H1 (cell line): Measurements from ENCODE around the gene PCDHB5.
"Not testable (repeated sequence)": the region's sequence is repeated elsewhere in the genome, so short reads cannot be mapped to it uniquely, and the experiment has no call there.

Source experiments
- BACH1 ChIP-seq: IDR thresholded peaks from 2 replicates; pipeline ENCODE4 v1.6.1; 2012; ENCODE audit warnings: low read length, improper control_type of control experiment
- CBX8 ChIP-seq: fragments of 300-800, 300-1000 bp; sonication (generic); IDR thresholded peaks from 2 replicates; pipeline ENCODE4 v1.7.1; 2016; ENCODE audit warnings: low read depth, low read length, borderline replicate concordance
- CTCF ChIP-seq, 3 experiments: IDR thresholded peaks; 1 replicate in 2 of 3; 2 replicates in 1 of 3; pipeline versions ENCODE4 v1.5.1 to v1.6.1; 2011; ENCODE audit warnings: low read length in 3 of 3, mild to moderate bottlenecking in 3 of 3, inconsistent platforms in 2 of 3, low read depth in 1 of 3, moderate library complexity in 1 of 3; ENCODE audit not compliant: insufficient read depth in 1 of 3; ENCODE audit errors: control extremely low read depth in 1 of 3
- EP300 ChIP-seq, 2 experiments: IDR thresholded peaks; 1 replicate in 1 of 2; 2 replicates in 1 of 2; pipeline ENCODE4 v1.6.1; 2011 to 2012; ENCODE audit warnings: low read depth in 2 of 2, low read length in 2 of 2, mild to moderate bottlenecking in 2 of 2, borderline replicate concordance in 1 of 2, inconsistent platforms in 1 of 2, moderate library complexity in 1 of 2
- HDAC6 ChIP-seq: IDR thresholded peaks from one replicate; pipeline ENCODE4 v1.7.1; 2012; ENCODE audit warnings: low read depth, mild to moderate bottlenecking, inconsistent platforms, low read length, moderate library complexity
- POLR2A ChIP-seq, 2 experiments: IDR thresholded peaks; 1 replicate in 1 of 2; 2 replicates in 1 of 2; pipeline ENCODE4 v1.6.1; 2011; ENCODE audit warnings: low read depth in 2 of 2, low read length in 2 of 2, mild to moderate bottlenecking in 2 of 2; ENCODE audit errors: control extremely low read depth in 1 of 2
- POLR2AphosphoS5 ChIP-seq: IDR thresholded peaks from 2 replicates; pipeline ENCODE4 v1.6.1; 2011; ENCODE audit warnings: low read depth, low read length
- SIN3A ChIP-seq, 2 experiments: IDR thresholded peaks in 1 of 2; conservative IDR thresholded peaks in 1 of 2; 2 replicates each; pipeline ENCODE4 v1.6.1; 2011 to 2012; ENCODE audit warnings: low read length in 2 of 2, improper control_type of control experiment in 1 of 2, low read depth in 1 of 2, mild to moderate bottlenecking in 1 of 2

GRCh38 chr5:141152096-141152495 is 17.1 kb downstream of the PCDHB5 start:
- not testable (repeated sequence) for TF ChIP-seq HDAC6; SIN3A (conservative IDR thresholded peaks at IDR 0.05 in 1 of 2, IDR thresholded peaks at IDR 0.05 in 1 of 2; ENCODE audit: low read depth in 1 of 2, low read length in 2 of 2); CTCF (IDR thresholded peaks at IDR 0.05; ENCODE audit: control extremely low read depth in 1 of 3, insufficient read depth in 1 of 3, low read depth in 1 of 3, low read length in 3 of 3); EP300 (IDR thresholded peaks at IDR 0.05; ENCODE audit: borderline replicate concordance in 1 of 2, low read depth in 2 of 2, low read length in 2 of 2); BACH1; POLR2AphosphoS5; CBX8; POLR2A (IDR thresholded peaks at IDR 0.05; ENCODE audit: control extremely low read depth in 1 of 2, low read depth in 2 of 2, low read length in 2 of 2)
